Caco-2 (cell line): ENCODE results near the gene CDK10. TPM values are rescaled to one million over a fixed set of nuclear protein-coding genes. Genes with fewer than 3 reads are reported as not detected.
"Not testable (repeated sequence)": the region's sequence is repeated elsewhere in the genome, so short reads cannot be mapped to it uniquely, and the experiment has no call there.

Experiments
- BruUV-seq: library from RNA; stranded (reverse); fragments of 400-500 nt; replicated peaks from 2 replicates; lab custom pipeline; 2021; lab: Mats Ljungman, UMichigan
- CTCF ChIA-PET: fragments of 300-600 bp; sonication (Branson Sonifier 250); formaldehyde crosslinking; loops from one replicate; lab custom pipeline; 2022; ENCODE audit warnings: antibody characterized with exemption; lab: Charles Lee
- POLR2A ChIA-PET: fragments of 300-600 bp; sonication (Branson Sonifier 250); formaldehyde crosslinking; loops from one replicate; lab custom pipeline; 2022; ENCODE audit warnings: antibody characterized with exemption; lab: Charles Lee
- DNase-seq, 2 experiments: peaks; one replicate each; pipeline versions ENCODE4 v3.0.0 to v3.0.0-alpha.2; 2020 to 2022
- H3K27me3 ChIP-seq: replicated peaks from 2 replicates; pipeline ENCODE4 v1.6.0; 2011; ENCODE audit warnings: low read length; ENCODE audit not compliant: control insufficient read depth, insufficient read depth
- H3K36me3 ChIP-seq: 2 replicates; pipeline ENCODE4 v1.5.1; 2011; ENCODE audit warnings: low read length; ENCODE audit not compliant: control insufficient read depth, insufficient read depth
- H3K4me1 ChIP-seq: fragments of 250-450 bp; sonication (Bioruptor Pico); 2 replicates; pipeline ENCODE4 v1.5.1; 2020; ENCODE audit warnings: mild to moderate bottlenecking
- H3K4me3 ChIP-seq: 2 replicates; pipeline ENCODE4 v1.5.1; 2011; ENCODE audit warnings: low read depth, mild to moderate bottlenecking, control low read depth, low read length
- H3K9me3 ChIP-seq: fragments of 250-450 bp; sonication (Bioruptor Pico); 2 replicates; pipeline ENCODE4 v1.5.1; 2020; ENCODE audit warnings: mild to moderate bottlenecking, moderate library complexity
- H3K27ac Mint-ChIP-seq: one replicate; pipeline ENCODE4 v1.8.0; 2022; ENCODE audit warnings: mixed read lengths; ENCODE audit not compliant: unreplicated experiment
- H3K27me3 Mint-ChIP-seq: one replicate; pipeline ENCODE4 v1.8.0; 2022; ENCODE audit warnings: mixed read lengths; ENCODE audit not compliant: insufficient read depth, unreplicated experiment
- H3K36me3 Mint-ChIP-seq: one replicate; pipeline ENCODE4 v1.8.0; 2022; ENCODE audit warnings: mild to moderate bottlenecking, mixed read lengths; ENCODE audit not compliant: insufficient read depth, unreplicated experiment
- H3K4me1 Mint-ChIP-seq: one replicate; pipeline ENCODE4 v1.8.0; 2022; ENCODE audit warnings: low read depth, mixed read lengths; ENCODE audit not compliant: unreplicated experiment
- H3K4me3 Mint-ChIP-seq: one replicate; pipeline ENCODE4 v1.8.0; 2022; ENCODE audit warnings: mild to moderate bottlenecking, moderate library complexity, mixed read lengths; ENCODE audit not compliant: unreplicated experiment
- H3K9me3 Mint-ChIP-seq: one replicate; pipeline ENCODE4 v1.8.0; 2022; ENCODE audit warnings: mixed read lengths; ENCODE audit not compliant: unreplicated experiment
- intact Hi-C: fragments of 100-400 bp; cut with micrococcal nuclease; formaldehyde crosslinking; loops from one replicate; pipeline ENCODE4 v1.10.0; 2022; ENCODE audit not compliant: unreplicated experiment
- total RNA-seq: library from RNA; stranded (reverse); gene quantifications from 2 replicates; pipeline ENCODE4 v1.2.3, GENCODE V29; 2022
- TF ChIP-seq, protein P1 (sequence below), 2 experiments: fragments of 200-600 bp in 1 of 2; IDR thresholded peaks; 1 replicate in 1 of 2; 2 replicates in 1 of 2; pipeline versions ENCODE4 v1.5.1 to v1.8.0; 2011 to 2022; ENCODE audit warnings: antibody characterized with exemption in 1 of 2, control low read depth in 1 of 2, inconsistent platforms in 1 of 2, low read depth in 1 of 2, low read length in 1 of 2, mild to moderate bottlenecking in 1 of 2, moderate library complexity in 1 of 2; ENCODE audit not compliant: insufficient read depth in 1 of 2, severe bottlenecking in 1 of 2, unreplicated experiment in 1 of 2

Gene CDK10
- total RNA-seq, 1 experiment from 2014 or later, result 135 TPM

DNA sequence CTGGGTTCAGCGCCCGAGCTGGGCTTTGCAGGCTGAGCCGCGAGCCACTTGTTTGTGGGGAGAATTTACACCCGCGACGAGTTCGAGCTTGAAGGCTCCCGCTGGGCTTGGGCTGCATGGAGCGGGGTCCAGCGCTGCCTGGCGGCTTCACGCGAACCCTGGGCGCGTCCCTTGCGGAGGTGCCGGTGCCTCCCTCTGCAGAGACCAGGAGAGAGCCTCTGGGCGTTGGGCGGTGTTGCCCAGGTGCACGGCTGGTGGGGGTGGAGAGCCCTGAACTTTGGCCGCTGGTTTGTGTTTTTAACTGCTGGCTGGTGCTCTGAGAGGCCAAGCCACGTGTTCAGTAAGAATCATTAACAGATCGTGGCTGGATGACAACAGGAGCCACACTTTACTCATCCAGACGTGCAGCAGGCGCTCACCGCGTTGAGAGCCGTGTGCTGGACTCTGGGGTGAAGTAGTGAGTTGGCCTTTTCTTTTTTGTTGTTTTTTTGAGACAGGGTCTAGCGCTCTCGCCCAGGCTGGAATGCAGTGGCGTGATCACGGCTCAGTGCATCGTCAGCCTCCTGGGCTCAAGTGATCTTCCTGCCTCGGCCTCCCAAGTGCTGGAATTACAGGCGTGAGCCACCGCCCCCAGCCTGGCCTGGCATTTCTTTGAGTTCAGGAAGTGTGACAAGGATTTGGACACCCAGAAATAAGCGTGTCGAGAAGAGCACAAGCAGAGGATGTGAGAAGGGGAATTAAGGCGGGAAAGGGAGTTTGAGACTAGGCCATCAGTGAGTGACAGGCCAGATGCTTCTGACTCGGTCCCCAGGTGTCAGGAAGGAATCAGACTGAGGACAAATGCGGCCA is 827 bp downstream of the CDK10 start:
- TF ChIP-seq, protein P1, sequence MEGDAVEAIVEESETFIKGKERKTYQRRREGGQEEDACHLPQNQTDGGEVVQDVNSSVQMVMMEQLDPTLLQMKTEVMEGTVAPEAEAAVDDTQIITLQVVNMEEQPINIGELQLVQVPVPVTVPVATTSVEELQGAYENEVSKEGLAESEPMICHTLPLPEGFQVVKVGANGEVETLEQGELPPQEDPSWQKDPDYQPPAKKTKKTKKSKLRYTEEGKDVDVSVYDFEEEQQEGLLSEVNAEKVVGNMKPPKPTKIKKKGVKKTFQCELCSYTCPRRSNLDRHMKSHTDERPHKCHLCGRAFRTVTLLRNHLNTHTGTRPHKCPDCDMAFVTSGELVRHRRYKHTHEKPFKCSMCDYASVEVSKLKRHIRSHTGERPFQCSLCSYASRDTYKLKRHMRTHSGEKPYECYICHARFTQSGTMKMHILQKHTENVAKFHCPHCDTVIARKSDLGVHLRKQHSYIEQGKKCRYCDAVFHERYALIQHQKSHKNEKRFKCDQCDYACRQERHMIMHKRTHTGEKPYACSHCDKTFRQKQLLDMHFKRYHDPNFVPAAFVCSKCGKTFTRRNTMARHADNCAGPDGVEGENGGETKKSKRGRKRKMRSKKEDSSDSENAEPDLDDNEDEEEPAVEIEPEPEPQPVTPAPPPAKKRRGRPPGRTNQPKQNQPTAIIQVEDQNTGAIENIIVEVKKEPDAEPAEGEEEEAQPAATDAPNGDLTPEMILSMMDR (IDR thresholded peaks at IDR 0.05; ENCODE audit: insufficient read depth in 1 of 2, low read depth in 1 of 2, low read length in 1 of 2, severe bottlenecking in 1 of 2, unreplicated experiment in 1 of 2), result no peak
- Mint-ChIP-seq H3K4me3 (peak overlapping the region; percentile 71), H3K4me1 (peaks cover 6% of the 10 kb centered on the region), H3K9me3 (peaks cover 14% of the 10 kb centered on the region), H3K27me3 (no peaks in the 10 kb centered on the region), H3K27ac (peak overlapping the region; percentile 77), H3K36me3 (peaks cover 72% of the 10 kb centered on the region)
- TSS peak; percentile 65 for BruUV-seq
- CTCF ChIA-PET, result interaction anchor here (1.4 to 1.9 kb wide), 2 partner anchors 13 to 88 kb away, joined by 4 to 11 read pairs; partner anchors contain the start of gene SPATA2L
- Histone ChIP-seq H3K4me3 (peak overlapping the region; percentile 93), H3K27me3 (no peaks in the 10 kb centered on the region), H3K9me3 (peaks cover 9% of the 10 kb centered on the region; the same call in 1 of the 2 replicates), H3K36me3 (peaks cover 12% of the 10 kb centered on the region), H3K4me1 (peaks cover 10% of the 10 kb centered on the region)
- intact Hi-C loops, result loop anchor here (1.0 to 2.0 kb wide), 2 partner anchors 13 to 29 kb away; no protein-coding TSS in a partner anchor
- POLR2A ChIA-PET, result interaction anchor here (1.0 to 1.5 kb wide), 3 partner anchors 13 to 33 kb away, joined by 4 to 14 read pairs (median 6); partner anchors contain the start of genes CHMP1A, SPATA33 and VPS9D1
- DNase-seq, result peak; percentile 95

DNA sequence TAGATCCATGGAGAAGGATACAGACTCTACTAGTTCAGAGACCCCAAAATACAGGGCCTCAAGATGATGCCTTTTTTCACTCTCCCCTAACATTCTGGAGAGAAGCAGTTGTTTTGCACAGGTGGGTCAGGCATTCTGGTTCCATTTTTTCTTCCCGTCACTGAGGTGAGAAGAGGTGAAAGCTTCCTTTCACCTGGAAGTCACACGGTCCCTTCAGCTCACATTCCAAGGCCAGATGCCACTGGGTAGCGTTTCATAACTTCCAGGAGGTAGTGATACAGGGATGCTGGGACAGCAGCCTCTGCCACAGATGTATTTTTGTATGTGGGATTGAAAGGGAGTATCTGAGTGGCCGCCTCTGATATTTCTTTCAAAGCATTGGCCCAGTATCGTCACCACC is 1.9 kb downstream of the CDK10 start:
- DNase-seq, result no peak
- H3K36me3 ChIP-seq, result peaks cover 13% of the 10 kb centered on the region
- Mint-ChIP-seq H3K4me3 (peak overlapping the region; percentile 71), H3K9me3 (peaks cover 10% of the 10 kb centered on the region), H3K27ac (peak overlapping the region; percentile 77), H3K4me1 (peaks cover 6% of the 10 kb centered on the region), H3K36me3 (peaks cover 80% of the 10 kb centered on the region), H3K27me3 (no peaks in the 10 kb centered on the region)
- H3K4me3 ChIP-seq, result no peak overlapping the region
- BruUV-seq, result no TSS peak
- H3K9me3 ChIP-seq, result peaks cover 9% of the 10 kb centered on the region; the same call in 1 of the 2 replicates
- no peaks in the 10 kb centered on the region for H3K27me3 ChIP-seq
- CTCF ChIA-PET, result interaction anchor here (1.7 kb wide), 1 partner anchor 12 kb away, joined by 4 read pairs; no protein-coding TSS in a partner anchor
- peaks cover 10% of the 10 kb centered on the region for H3K4me1 ChIP-seq
- TF ChIP-seq, protein P1 (IDR thresholded peaks at IDR 0.05; ENCODE audit: insufficient read depth in 1 of 2, low read depth in 1 of 2, low read length in 1 of 2, severe bottlenecking in 1 of 2, unreplicated experiment in 1 of 2), result no peak
- intact Hi-C loops, result no loop called here
- POLR2A ChIA-PET, result interaction anchor here (0.6 kb wide), 1 partner anchor 13 kb away, joined by 3 read pairs; the partner anchor contains the start of gene SPATA2L

DNA sequence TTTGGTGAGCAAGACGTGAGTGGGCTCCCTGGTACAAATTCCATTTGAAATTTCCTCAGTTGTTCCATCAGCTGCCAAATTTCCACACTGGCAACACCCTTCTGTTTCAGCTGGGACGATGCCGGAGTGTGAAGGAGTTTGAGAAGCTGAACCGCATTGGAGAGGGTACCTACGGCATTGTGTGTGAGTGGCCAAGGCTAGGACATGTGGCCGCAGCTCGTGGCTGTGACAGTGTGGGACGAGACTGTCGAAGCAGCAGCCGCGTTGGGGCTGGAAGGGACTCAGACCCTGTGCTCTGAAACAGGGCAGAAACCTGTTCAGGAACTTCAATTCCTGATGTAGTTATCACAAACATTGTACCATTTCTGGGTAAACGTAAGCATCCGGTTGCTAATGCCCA is 2.7 kb downstream of the CDK10 start:
- H3K9me3 Mint-ChIP-seq, result peaks cover 10% of the 10 kb centered on the region
- intact Hi-C loops, result no loop called here
- POLR2A ChIA-PET, result no interaction called here

DNA sequence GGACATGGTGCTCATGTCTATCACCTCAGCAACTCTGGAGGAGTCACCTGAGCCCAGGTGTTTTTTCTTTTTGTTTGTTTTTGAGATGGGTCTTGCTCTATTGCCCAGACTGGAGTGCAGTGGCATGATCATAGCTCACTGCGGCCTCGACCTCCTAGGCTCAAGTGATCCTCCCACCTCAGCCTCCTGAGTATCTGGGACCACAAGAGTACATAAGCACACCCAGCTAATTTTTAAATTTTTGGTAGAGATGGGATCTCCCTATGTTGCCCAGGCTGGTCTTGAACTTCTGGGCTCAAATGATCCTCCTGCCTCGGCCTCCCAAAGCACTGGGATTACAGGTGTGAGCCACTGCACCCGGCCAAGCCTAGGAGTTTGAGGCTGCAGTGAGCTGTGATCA is 3.1 kb downstream of the CDK10 start:
- not testable (repeated sequence) for BruUV-seq
- CTCF ChIA-PET, result interaction anchor here (1.7 kb wide), 1 partner anchor 11 kb away, joined by 4 read pairs; no protein-coding TSS in a partner anchor
- POLR2A ChIA-PET, result interaction anchor here (0.6 kb wide), 1 partner anchor 397 kb away, joined by 3 read pairs; no protein-coding TSS in a partner anchor

More for the DNA sequence above, 2.7 kb downstream of the CDK10 start:
- H3K27me3 Mint-ChIP-seq, result no peaks in the 10 kb centered on the region
- TF ChIP-seq, protein P1 (IDR thresholded peaks at IDR 0.05; ENCODE audit: insufficient read depth in 1 of 2, low read depth in 1 of 2, low read length in 1 of 2, severe bottlenecking in 1 of 2, unreplicated experiment in 1 of 2), result no peak
- peaks cover 81% of the 10 kb centered on the region for H3K36me3 Mint-ChIP-seq
- DNase-seq, result no peak
- Histone ChIP-seq H3K4me3 (no peak overlapping the region), H3K4me1 (peaks cover 10% of the 10 kb centered on the region), H3K36me3 (peaks cover 13% of the 10 kb centered on the region), H3K9me3 (peaks cover 6% of the 10 kb centered on the region; the same call in 1 of the 2 replicates), H3K27me3 (no peaks in the 10 kb centered on the region)
- H3K27ac Mint-ChIP-seq, result no peak overlapping the region
- BruUV-seq, result no TSS peak
- CTCF ChIA-PET, result interaction anchor here (1.7 kb wide), 1 partner anchor 11 kb away, joined by 4 read pairs; no protein-coding TSS in a partner anchor
- peaks cover 6% of the 10 kb centered on the region for H3K4me1 Mint-ChIP-seq
- H3K4me3 Mint-ChIP-seq, result no peak overlapping the region

More for the DNA sequence above, 3.1 kb downstream of the CDK10 start:
- H3K27ac Mint-ChIP-seq, H3K9me3 ChIP-seq, H3K27me3 ChIP-seq, intact Hi-C loops, DNase-seq, H3K27me3 Mint-ChIP-seq, H3K4me3 Mint-ChIP-seq, H3K4me3 ChIP-seq, H3K4me1 Mint-ChIP-seq, H3K4me1 ChIP-seq, H3K9me3 Mint-ChIP-seq: not testable (repeated sequence)
- H3K36me3 Mint-ChIP-seq, result peaks cover 81% of the 10 kb centered on the region
- peaks cover 13% of the 10 kb centered on the region for H3K36me3 ChIP-seq
